Middle frontal gyrus (tissue), 1 donor: ENCODE measurements around the gene FAM120C.

ENCODE experiments used
- DNase-seq: peaks from one replicate; pipeline ENCODE4 v3.0.0-alpha.2; 2015; ENCODE audit warnings: low spot score; ENCODE audit errors: extremely low spot score

The FAM120C gene

DNA sequence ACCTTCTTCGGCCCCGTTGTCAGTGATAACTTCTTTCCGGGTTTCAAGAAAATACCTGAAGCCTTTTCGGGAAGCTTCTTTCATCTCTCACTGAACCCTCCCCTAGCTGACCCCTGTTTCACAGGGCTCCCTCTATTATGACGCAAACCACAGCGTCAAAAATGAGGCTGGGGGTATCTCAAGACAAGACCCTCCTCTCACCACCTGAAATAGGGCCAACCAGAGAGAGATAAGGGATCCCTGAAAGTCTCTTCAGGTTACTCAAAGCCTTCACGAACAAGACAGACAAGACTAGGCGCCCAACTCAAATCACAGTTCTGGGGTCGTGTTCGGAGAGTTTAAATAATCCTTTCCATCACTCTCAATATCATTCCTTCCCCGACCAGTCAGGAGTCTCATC lies 140.0 kb downstream of the FAM120C start:
- DNase-seq, result no peak

DNA sequence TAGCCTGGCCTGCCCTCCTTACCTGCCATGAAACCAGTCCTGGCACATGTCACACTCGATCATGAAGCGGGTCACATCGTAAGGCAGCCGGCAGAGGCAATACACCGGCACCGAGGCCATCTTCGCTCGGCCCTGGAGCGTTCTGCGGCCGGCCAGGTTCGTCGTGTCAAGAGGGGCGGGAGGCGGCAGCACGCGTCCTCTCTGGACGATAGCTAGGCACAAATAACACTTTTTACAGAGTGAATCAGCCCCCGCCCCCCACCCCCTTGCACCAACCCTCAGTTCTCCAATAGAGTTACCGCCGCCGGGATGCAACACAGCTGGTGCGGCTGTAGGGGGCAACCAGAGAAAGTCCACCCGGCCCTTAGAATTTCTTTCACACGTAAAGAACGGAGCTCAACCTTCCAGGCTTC lies 140.4 kb downstream of the FAM120C start:
- DNase-seq, result no peak

GRCh38 chrX:54030329-54030728 lies 152.7 kb downstream of the FAM120C start:
- DNase-seq, result no peak

GRCh38 chrX:54029529-54030143 lies 153.4 kb downstream of the FAM120C start:
- no peak for DNase-seq

- no peak for DNase-seq
Observed at GRCh38 chrX:54024350-54024749, 158.7 kb downstream of the FAM120C start.
